K562 (cell line): ENCODE measurements around the gene KIF3B. TPM values are rescaled to one million over a fixed set of nuclear protein-coding genes. Genes with fewer than 3 reads are reported as not detected.

Source experiments
- BCL6 ChIP-seq: fragments of 250-450 bp; sonication (Bioruptor Pico); IDR thresholded peaks from 2 replicates; pipeline ENCODE4 v1.4.0; 2020
- MAFF ChIP-seq: IDR thresholded peaks from 2 replicates; pipeline ENCODE4 v1.6.1; 2012; ENCODE audit warnings: low read length, improper control_type of control experiment
- MYC ChIP-seq, 2 experiments: fragments of 250-450 bp in 1 of 2; sonication (Bioruptor Pico) in 1 of 2; IDR thresholded peaks; 2 replicates each; pipeline versions ENCODE4 v1.5.1 to v1.6.1; 2012 to 2021; ENCODE audit warnings: low read depth in 2 of 2, borderline replicate concordance in 1 of 2, improper control_type of control experiment in 1 of 2, low read length in 1 of 2, mild to moderate bottlenecking in 1 of 2, moderate library complexity in 1 of 2
- NEUROD1 ChIP-seq: fragments of 150-350 bp; IDR thresholded peaks from 2 replicates; pipeline ENCODE4 v1.6.1; 2014; ENCODE audit warnings: borderline replicate concordance, low read length, low read depth; ENCODE audit not compliant: partially characterized antibody
- NFRKB ChIP-seq: fragments of 450-650 bp; IDR thresholded peaks from 2 replicates; pipeline ENCODE4 v1.6.1; 2016; ENCODE audit warnings: low read depth
- RB1 ChIP-seq: fragments of 450-650 bp; IDR thresholded peaks from 2 replicates; pipeline ENCODE4 v1.6.1; 2017; ENCODE audit warnings: low read depth, mild to moderate bottlenecking
- RBM15 ChIP-seq: fragments of 200-400 bp; formaldehyde crosslinking; IDR thresholded peaks from 2 replicates; pipeline ENCODE4 v1.6.1; 2018; ENCODE audit warnings: mild to moderate bottlenecking, low read length, moderate library complexity; ENCODE audit not compliant: insufficient read depth
- RFX7 ChIP-seq: fragments of 250-450 bp; sonication (Bioruptor Pico); IDR thresholded peaks from 2 replicates; pipeline ENCODE4 v1.5.1; 2021; ENCODE audit warnings: mild to moderate bottlenecking
- SRF ChIP-seq, 2 experiments: fragments of 250-450, 450-650 bp in 1 of 2; sonication (Bioruptor Pico) in 1 of 2; sonication (generic) in 1 of 2; formaldehyde crosslinking; IDR thresholded peaks; 2 replicates each; pipeline versions ENCODE4 v1.5.0 to v1.5.1; 2020 to 2022; ENCODE audit warnings: mild to moderate bottlenecking in 1 of 2, missing genetic modification reagents in 1 of 2
- ZNF444 ChIP-seq: fragments of 250-450 bp; sonication (Bioruptor Pico); IDR thresholded peaks from 2 replicates; pipeline ENCODE4 v1.4.0; 2020; ENCODE audit warnings: mild to moderate bottlenecking, moderate library complexity
- ZNF561 ChIP-seq: fragments of 450-650 bp; formaldehyde crosslinking; conservative IDR thresholded peaks from 2 replicates; pipeline ENCODE4 v1.4.0; 2020; ENCODE audit warnings: mild to moderate bottlenecking, moderate library complexity
- ZNF586 ChIP-seq: fragments of 450-650 bp; formaldehyde crosslinking; conservative IDR thresholded peaks from 2 replicates; pipeline ENCODE4 v1.4.0; 2020; ENCODE audit warnings: mild to moderate bottlenecking, moderate library complexity
- polyA plus RNA-seq, 8 experiments: library from polyadenylated mRNA; depleted of rRNA in 4 of 8; stranded (reverse) in 5 of 8; unstranded in 3 of 8; fragments of >200 nt; fragmentation: Nextera tagmentation in 2 of 8; fragmentation: Illumina TruSeq in 1 of 8; extraction: Ambion mirVana in 2 of 8; extraction: Trizol in 1 of 8; gene quantifications; 2 replicates each; pipeline versions ENCODE4 v1.2.1 to v1.2.3, GENCODE V29; 2011 to 2014; ENCODE audit warnings: inconsistent platforms in 1 of 8, missing spikeins in 1 of 8
- total RNA-seq, 7 experiments: library from RNA; depleted of rRNA in 6 of 7; stranded (reverse); fragments of >200 nt in 6 of 7; fragmentation: Illumina TruSeq in 2 of 7; extraction: Trizol in 2 of 7; gene quantifications; 2 replicates each; pipeline versions ENCODE4 v1.2.1 to v1.2.3, GENCODE V29; 2011 to 2021; ENCODE audit warnings: low replicate concordance in 1 of 7
- TF ChIP-seq, protein P1 (sequence below): fragments of 450-650 bp; IDR thresholded peaks from 2 replicates; pipeline ENCODE4 v1.6.1; 2018; ENCODE audit warnings: mild to moderate bottlenecking, low read depth; ENCODE audit not compliant: partially characterized antibody
- TF ChIP-seq, protein P2 (sequence below): sonication (generic); formaldehyde crosslinking; IDR thresholded peaks from 2 replicates; pipeline ENCODE4 v1.8.0; 2022; ENCODE audit warnings: mild to moderate bottlenecking, missing genetic modification reagents, borderline replicate concordance
- TF ChIP-seq, protein P3 (sequence below), 2 experiments: fragments of 450-650 bp; IDR thresholded peaks; 2 replicates each; pipeline ENCODE4 v1.6.1; 2016; ENCODE audit warnings: mild to moderate bottlenecking in 2 of 2, borderline replicate concordance in 1 of 2, low read depth in 1 of 2, moderate library complexity in 1 of 2

KIF3B gene
- total and polyA plus RNA-seq, 9 of the 15 experiments (the other 6 are each of a cell fraction or from before 2014, with no cell fraction given) = 2.9 to 12.3 (median 8.6) TPM

DNA sequence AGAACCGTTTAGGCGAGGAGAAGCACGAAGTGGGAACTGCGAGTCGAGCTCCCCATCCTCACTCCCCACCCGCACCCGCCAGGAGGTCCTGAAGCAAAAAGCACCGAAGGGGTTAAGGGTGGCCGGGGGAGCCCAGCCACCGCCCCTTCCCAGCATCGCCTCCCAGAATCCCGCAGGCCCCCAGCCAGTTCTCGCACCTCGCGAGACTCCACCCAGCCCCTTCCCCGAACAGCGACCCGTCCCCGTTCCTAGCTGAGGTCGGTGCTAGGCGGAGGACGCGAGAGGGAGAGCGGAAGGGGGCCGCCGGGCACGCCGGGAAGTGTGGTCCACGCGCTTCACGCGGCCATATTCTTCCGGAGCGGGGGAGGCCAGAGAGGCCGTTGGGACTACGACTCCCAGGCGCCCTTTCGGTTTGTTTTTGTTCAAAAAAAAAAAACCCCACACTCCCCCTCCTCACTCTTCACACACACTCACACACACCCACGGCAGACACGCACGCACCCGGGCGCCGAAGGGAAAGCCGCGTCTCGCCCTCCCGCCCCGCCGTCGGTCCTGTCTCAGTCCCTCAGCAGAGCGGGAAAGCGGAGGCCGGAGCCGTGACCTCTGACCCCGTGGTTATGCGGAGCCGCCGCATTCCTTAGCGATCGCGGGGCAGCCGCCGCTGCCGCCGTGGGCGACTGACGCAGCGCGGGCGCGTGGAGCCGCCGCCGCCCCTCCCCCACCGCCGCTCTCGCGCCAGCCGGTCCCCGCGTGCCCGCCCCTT is 80.6 kb downstream of the KIF3B start, which contains the start of gene ASXL1 (continued):
- TF ChIP-seq ZNF444 (CRISPR knock-in tag) = peak; percentile 12; the same call in 1 of the 2 replicates
- no peak for TF ChIP-seq RFX7 (CRISPR knock-in tag)
- peak; percentile 42; the same call in 1 of the 2 replicates for TF ChIP-seq NFRKB
- peak; percentile 92 for TF ChIP-seq RB1
- no peak for TF ChIP-seq RBM15
- TF ChIP-seq, protein P1, sequence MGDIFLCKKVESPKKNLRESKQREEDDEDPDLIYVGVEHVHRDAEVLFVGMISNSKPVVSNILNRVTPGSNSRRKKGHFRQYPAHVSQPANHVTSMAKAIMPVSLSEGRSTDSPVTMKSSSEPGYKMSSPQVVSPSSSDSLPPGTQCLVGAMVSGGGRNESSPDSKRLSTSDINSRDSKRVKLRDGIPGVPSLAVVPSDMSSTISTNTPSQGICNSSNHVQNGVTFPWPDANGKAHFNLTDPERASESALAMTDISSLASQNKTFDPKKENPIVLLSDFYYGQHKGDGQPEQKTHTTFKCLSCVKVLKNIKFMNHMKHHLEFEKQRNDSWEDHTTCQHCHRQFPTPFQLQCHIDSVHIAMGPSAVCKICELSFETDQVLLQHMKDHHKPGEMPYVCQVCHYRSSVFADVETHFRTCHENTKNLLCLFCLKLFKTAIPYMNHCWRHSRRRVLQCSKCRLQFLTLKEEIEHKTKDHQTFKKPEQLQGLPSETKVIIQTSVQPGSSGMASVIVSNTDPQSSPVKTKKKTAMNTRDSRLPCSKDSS = no peak
- TF ChIP-seq, protein P2, sequence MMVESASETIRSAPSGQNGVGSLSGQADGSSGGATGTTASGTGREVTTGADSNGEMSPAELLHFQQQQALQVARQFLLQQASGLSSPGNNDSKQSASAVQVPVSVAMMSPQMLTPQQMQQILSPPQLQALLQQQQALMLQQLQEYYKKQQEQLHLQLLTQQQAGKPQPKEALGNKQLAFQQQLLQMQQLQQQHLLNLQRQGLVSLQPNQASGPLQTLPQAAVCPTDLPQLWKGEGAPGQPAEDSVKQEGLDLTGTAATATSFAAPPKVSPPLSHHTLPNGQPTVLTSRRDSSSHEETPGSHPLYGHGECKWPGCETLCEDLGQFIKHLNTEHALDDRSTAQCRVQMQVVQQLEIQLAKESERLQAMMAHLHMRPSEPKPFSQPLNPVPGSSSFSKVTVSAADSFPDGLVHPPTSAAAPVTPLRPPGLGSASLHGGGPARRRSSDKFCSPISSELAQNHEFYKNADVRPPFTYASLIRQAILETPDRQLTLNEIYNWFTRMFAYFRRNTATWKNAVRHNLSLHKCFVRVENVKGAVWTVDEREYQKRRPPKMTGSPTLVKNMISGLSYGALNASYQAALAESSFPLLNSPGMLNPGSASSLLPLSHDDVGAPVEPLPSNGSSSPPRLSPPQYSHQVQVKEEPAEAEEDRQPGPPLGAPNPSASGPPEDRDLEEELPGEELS = no peak
- TF ChIP-seq SRF (CRISPR knock-in tag; IDR thresholded peaks at IDR 0.05) = peak in 1 of 2 experiments; percentile 60; a peak in 1 of 4 replicates
- peak; percentile 66 for TF ChIP-seq NEUROD1
- TF ChIP-seq ZNF561 (CRISPR knock-in tag) = no peak
- TF ChIP-seq MAFF = peak; percentile 74; the same call in 1 of the 2 replicates
- TF ChIP-seq MYC (IDR thresholded peaks at IDR 0.05; ENCODE audit: low read depth, low read length) = peak; percentile 77
- TF ChIP-seq MYC (CRISPR knock-in tag; IDR thresholded peaks at IDR 0.05; ENCODE audit: borderline replicate concordance, low read depth) = no peak
- TF ChIP-seq, protein P3, sequence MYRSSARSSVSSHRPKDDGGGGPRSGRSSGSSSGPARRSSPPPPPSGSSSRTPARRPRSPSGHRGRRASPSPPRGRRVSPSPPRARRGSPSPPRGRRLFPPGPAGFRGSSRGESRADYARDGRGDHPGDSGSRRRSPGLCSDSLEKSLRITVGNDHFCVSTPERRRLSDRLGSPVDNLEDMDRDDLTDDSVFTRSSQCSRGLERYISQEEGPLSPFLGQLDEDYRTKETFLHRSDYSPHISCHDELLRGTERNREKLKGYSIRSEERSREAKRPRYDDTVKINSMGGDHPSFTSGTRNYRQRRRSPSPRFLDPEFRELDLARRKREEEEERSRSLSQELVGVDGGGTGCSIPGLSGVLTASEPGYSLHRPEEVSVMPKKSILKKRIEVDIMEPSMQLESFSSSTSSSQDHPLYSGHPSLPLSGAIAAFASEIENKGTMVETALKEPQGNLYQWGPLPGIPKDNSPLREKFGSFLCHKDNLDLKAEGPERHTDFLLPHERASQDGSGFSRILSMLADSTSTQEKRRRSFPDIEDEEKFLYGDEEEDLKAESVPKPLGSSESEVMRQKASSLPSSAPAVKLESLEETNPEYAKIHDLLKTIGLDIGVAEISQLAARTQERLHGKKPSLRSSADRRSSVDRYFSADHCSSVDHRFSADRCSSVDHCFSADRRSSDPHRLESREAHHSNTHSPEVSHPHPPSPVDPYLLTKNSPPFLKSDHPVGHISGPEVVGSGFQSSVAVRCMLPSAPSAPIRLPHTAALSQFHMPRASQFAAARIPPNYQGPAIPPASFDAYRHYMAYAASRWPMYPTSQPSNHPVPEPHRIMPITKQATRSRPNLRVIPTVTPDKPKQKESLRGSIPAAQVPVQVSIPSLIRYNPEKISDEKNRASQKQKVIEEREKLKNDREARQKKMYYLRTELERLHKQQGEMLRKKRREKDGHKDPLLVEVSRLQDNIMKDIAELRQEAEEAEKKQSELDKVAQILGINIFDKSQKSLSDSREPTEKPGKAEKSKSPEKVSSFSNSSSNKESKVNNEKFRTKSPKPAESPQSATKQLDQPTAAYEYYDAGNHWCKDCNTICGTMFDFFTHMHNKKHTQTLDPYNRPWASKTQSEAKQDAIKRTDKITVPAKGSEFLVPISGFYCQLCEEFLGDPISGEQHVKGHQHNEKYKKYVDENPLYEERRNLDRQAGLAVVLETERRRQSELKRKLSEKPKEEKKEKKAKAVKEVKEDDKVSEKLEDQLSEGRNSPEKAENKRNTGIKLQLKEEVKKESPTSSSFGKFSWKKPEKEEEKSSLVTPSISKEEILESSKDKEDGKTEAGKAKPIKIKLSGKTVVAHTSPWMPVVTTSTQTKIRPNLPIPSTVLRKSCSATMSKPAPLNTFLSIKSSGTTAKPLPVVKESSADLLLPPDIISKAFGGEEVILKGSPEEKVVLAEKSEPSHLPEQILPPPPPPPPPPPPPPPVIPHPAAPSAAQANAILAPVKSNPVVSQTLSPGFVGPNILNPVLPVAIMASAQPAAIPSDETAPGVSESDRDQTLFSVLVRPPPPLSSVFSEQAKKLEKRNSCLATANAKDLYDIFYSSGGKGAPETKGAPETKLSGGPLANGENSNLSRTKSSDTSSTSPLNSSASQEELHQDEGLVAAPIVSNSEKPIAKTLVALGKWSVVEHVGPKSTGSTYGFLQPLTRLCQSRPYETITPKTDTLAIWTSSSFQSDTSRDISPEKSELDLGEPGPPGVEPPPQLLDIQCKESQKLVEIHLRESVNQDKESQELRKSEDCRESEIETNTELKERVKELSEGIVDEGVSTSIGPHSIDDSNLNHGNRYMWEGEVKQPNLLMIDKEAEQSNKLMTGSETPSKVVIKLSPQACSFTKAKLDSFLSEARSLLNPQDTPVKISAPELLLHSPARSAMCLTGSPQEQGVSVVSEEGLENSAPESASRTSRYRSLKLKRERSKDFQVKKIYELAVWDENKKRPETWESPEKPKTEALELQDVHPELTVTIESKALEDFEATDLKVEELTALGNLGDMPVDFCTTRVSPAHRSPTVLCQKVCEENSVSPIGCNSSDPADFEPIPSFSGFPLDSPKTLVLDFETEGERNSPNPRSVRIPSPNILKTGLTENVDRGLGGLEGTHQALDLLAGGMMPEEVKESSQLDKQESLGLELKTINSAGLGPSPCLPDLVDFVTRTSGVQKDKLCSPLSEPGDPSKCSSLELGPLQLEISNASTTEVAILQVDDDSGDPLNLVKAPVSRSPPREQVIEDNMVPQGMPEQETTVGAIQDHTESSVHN (IDR thresholded peaks at IDR 0.05; ENCODE audit: borderline replicate concordance in 1 of 2, low read depth in 1 of 2) = no peak
- TF ChIP-seq BCL6 = no peak
- TF ChIP-seq ZNF586 (CRISPR knock-in tag) = no peak
